Left lung (tissue), 10 donors: ENCODE measurements around the gene COL19A1. TPM values are rescaled to one million over a fixed set of nuclear protein-coding genes. Genes with fewer than 3 reads are reported as not detected.

Source experiments
- ATAC-seq: fragments of 200-7000 bp; cut with Tn5 transposase; one replicate; pipeline ENCODE4 v1.9.1; 2020; ENCODE audit warnings: moderate library complexity
- DNase-seq, 4 donors: peaks; one replicate each; pipeline ENCODE4 v3.0.0-alpha.2; 2013 to 2020
- H3K27ac ChIP-seq, 2 donors: fragments of 200-600 bp; sonication (generic) in 1 of 2; one replicate each; pipeline versions ENCODE4 v1.5.0 to v1.8.0; 2020 to 2021
- H3K27me3 ChIP-seq, 2 donors: fragments of 200-600 bp; sonication (generic) in 1 of 2; one replicate each; pipeline versions ENCODE4 v1.5.0 to v1.8.0; 2020 to 2021
- H3K36me3 ChIP-seq, 2 donors: fragments of 200-600 bp; sonication (generic) in 1 of 2; one replicate each; pipeline versions ENCODE4 v1.5.0 to v1.8.0; 2020 to 2021
- H3K4me1 ChIP-seq, 2 donors: fragments of 200-600 bp; one replicate each; pipeline ENCODE4 v1.8.0; 2021
- H3K4me3 ChIP-seq, 2 donors: fragments of 200-600 bp; sonication (generic) in 1 of 2; one replicate each; pipeline versions ENCODE4 v1.5.0 to v1.8.0; 2020 to 2021; ENCODE audit warnings: mild to moderate bottlenecking in 1 of 2
- H3K9me3 ChIP-seq, 2 donors: fragments of 200-600 bp; sonication (generic) in 1 of 2; one replicate each; pipeline versions ENCODE4 v1.5.0 to v1.8.0; 2020 to 2021
- intact Hi-C, 2 donors: fragments of 100-400 bp; cut with DNase I; formaldehyde crosslinking; loops; one replicate each; pipeline versions ENCODE4 v1.11.2 to v1.14.2; 2022
- polyA plus RNA-seq, 6 donors: library from polyadenylated mRNA; unstranded; fragments of 120-200 nt; gene quantifications; one replicate each; pipeline ENCODE4 v1.2.1, GENCODE V29; 2013; ENCODE audit not compliant: insufficient read length in 6 of 6
- total RNA-seq, 2 donors: library from RNA; stranded (reverse); fragmentation: NEBNext Ultra II Directional; extraction: Animal tissue kit (Norgen Biotek cat#: 25700); gene quantifications; one replicate each; pipeline ENCODE4 v1.2.1, GENCODE V29; 2021
- TF ChIP-seq, protein P1 (sequence below), 2 donors: fragments of 200-600 bp; sonication (generic) in 1 of 2; IDR thresholded peaks; one replicate each; pipeline versions ENCODE4 v1.5.0 to v1.8.0; 2021; ENCODE audit warnings: antibody characterized with exemption in 2 of 2
- donor health status: DM: no; HTN: yes; CAD: no.
- donor health status: DM: no; HTN: no; CAD: no.

Gene COL19A1
- total and polyA plus RNA-seq, 8 donors = 0.10 to 0.77 (median 0.70) TPM

DNA sequence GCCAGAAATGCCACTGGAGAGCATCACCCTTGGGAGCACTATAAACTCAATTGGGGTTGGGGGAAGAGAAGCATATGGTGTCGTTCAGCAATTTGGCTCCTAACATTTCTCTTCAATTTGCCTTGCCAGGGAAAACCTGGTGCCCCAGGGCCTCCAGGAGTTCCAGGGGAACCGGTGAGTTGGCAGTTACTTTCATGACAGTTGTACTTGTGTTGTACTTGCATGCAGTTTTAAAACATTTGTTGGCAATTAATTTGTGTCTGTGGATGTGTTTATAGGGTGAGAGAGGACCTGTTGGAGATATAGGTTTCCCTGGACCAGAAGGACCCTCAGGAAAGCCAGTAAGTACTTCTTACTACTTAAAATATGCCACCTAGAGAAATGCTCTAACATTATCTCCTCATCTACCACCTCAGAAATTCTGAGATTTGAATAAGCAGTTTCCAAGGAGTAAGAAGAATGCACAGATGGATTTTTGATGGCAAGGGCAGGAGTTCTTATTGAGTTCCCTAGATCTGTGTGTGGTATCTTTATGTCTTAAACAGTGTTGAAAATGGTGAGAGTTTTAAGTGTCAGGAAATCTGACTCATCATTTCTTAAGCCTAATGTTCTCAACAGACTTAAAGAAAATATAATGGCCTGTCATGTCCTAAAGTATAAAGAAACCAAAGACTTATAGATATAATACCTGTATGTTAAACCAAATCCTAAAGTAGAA is 314.0 kb downstream of the COL19A1 start:
- Histone ChIP-seq H3K4me3 (no peak overlapping the region), H3K27me3 (no peaks in the 10 kb centered on the region), H3K27ac (no peak overlapping the region), H3K9me3 (no peaks in the 10 kb centered on the region), H3K4me1 (no peaks in the 10 kb centered on the region), H3K36me3 (no peaks in the 10 kb centered on the region)
- ATAC-seq = no peak
- no peak for DNase-seq
- TF ChIP-seq, protein P1, sequence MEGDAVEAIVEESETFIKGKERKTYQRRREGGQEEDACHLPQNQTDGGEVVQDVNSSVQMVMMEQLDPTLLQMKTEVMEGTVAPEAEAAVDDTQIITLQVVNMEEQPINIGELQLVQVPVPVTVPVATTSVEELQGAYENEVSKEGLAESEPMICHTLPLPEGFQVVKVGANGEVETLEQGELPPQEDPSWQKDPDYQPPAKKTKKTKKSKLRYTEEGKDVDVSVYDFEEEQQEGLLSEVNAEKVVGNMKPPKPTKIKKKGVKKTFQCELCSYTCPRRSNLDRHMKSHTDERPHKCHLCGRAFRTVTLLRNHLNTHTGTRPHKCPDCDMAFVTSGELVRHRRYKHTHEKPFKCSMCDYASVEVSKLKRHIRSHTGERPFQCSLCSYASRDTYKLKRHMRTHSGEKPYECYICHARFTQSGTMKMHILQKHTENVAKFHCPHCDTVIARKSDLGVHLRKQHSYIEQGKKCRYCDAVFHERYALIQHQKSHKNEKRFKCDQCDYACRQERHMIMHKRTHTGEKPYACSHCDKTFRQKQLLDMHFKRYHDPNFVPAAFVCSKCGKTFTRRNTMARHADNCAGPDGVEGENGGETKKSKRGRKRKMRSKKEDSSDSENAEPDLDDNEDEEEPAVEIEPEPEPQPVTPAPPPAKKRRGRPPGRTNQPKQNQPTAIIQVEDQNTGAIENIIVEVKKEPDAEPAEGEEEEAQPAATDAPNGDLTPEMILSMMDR (IDR thresholded peaks at IDR 0.05) = no peak
- intact Hi-C loops = no loop called here

DNA sequence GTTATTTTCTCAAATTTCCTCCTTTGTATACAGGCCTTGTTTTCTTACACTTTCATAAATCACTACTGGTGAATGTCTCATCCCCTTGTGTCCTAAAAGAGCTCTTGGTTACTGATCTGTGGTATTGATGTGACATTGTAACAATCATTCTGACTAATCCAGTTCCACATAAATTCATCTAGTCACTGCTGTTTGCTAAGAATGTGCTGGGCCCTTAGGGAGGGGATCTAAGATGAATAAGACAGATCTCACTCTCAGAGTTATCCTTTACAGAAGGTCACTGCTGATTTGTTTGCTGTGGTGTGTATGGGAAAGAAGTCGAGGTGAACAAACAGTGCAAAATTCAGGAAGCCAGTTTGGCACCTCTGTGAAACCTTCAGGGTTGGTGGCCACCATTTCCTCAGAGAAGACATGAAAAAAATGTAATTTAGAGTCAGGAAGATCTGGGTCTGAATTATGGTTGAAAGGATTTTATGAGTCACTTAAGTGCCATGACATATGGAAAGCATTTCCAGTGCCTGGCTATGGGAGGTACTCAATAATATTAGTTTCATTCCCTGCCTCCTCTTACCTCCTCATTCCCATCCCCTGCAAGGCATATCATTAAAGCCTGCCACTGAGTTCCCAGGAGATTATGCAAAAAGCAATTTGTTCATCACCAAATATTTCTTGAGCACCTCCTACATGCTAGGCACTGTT is 314.7 kb downstream of the COL19A1 start:
- H3K36me3 ChIP-seq = no peaks in the 10 kb centered on the region
- ATAC-seq = no peak

DNA sequence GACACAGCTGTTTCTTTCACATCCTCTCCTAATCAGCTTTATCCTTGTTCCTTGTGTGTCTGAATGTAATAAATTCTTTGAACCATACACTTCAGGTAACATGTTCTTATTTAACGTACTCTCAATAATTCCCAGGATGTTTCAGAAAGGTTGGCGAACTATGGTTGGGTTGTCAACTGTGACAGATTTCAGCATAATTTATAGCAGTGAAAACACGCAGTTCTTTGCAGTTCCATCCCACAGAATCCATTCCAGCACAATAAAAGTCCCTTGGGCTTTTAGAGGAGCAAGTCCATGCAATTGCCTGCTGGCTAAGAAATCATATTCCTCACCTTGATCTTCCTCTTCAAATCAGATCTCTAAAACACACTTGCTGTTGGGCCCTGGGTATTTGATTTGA is 317.2 kb downstream of the COL19A1 start:
- intact Hi-C loops = no loop called here
- no peak overlapping the region for H3K4me3 ChIP-seq
- no peak overlapping the region for H3K27ac ChIP-seq
- no peaks in the 10 kb centered on the region for H3K9me3 ChIP-seq
- TF ChIP-seq, protein P1 (IDR thresholded peaks at IDR 0.05) = no peak
- ATAC-seq (no peak), DNase-seq (no peak)
- no peaks in the 10 kb centered on the region for H3K27me3 ChIP-seq
- no peaks in the 10 kb centered on the region for H3K36me3 ChIP-seq
- no peaks in the 10 kb centered on the region for H3K4me1 ChIP-seq

More for the DNA sequence above, 314.7 kb downstream of the COL19A1 start:
- no peaks in the 10 kb centered on the region for H3K4me1 ChIP-seq
- no peak overlapping the region for H3K4me3 ChIP-seq
- no peak for DNase-seq
- TF ChIP-seq, protein P1 (IDR thresholded peaks at IDR 0.05) = no peak
- no peaks in the 10 kb centered on the region for H3K9me3 ChIP-seq
- no peaks in the 10 kb centered on the region for H3K27me3 ChIP-seq
- intact Hi-C loops = no loop called here
- no peak overlapping the region for H3K27ac ChIP-seq

DNA sequence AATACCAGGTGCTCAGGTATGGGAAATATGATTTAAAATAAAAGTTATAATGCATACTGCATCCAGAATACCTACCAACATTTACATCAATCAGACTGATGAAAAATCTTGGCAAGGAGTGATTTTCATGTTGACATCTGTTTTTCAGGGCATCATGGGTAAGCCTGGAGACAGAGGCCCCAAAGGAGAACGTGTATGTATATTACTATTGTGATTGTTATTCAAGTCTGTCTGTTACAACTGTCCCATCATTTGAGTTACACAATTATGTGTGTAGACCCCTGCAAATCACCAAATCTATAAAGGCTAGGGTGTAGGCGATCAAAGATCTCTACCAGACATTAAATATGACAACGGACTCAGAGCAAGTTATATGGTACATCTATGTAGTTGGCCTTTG is 318.4 kb downstream of the COL19A1 start:
- ATAC-seq = no peak
- intact Hi-C loops = no loop called here
- Histone ChIP-seq H3K9me3 (no peaks in the 10 kb centered on the region), H3K4me3 (no peak overlapping the region), H3K27ac (no peak overlapping the region), H3K27me3 (no peaks in the 10 kb centered on the region), H3K36me3 (no peaks in the 10 kb centered on the region), H3K4me1 (no peaks in the 10 kb centered on the region)
- TF ChIP-seq, protein P1 (IDR thresholded peaks at IDR 0.05) = no peak
- DNase-seq = no peak

DNA sequence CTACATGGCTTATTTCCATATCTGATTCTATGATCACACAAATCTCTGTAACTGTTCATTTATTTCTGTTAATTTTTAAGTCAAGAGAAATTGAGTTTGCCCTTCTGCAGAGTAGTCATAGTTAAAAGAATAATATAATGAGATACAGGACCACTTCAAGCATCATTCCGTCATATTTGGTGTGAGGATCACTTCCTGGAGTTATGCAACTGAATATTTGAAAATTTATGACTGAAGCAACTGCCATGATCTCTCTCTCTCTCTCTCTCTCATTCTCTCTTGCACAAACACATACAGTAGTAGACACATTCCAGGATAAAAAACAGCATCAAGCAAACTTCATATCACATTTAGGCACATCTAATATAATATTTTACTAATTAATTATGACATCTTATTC is 320.1 kb downstream of the COL19A1 start:
- H3K27me3 ChIP-seq = no peaks in the 10 kb centered on the region
- no peak overlapping the region for H3K27ac ChIP-seq
- no peaks in the 10 kb centered on the region for H3K4me1 ChIP-seq
- ATAC-seq = no peak
- no peak for DNase-seq
- intact Hi-C loops = no loop called here
- TF ChIP-seq, protein P1 (IDR thresholded peaks at IDR 0.05) = no peak
- no peaks in the 10 kb centered on the region for H3K9me3 ChIP-seq
- no peak overlapping the region for H3K4me3 ChIP-seq
- no peaks in the 10 kb centered on the region for H3K36me3 ChIP-seq
